Transverse colon (tissue), 4 donors: ENCODE data around the gene RAB37. TPM values are rescaled to one million over a fixed set of nuclear protein-coding genes. Genes with fewer than 3 reads are reported as not detected.

Experiments used
- DNase-seq: peaks from one replicate; pipeline ENCODE4 v3.0.0-alpha.2; 2019
- H3K27ac ChIP-seq, 4 donors: fragments of 200-600 bp; sonication (generic); 2 replicates each; pipeline ENCODE4 v1.5.1; 2016 to 2018; ENCODE audit warnings: inconsistent platforms in 4 of 4
- H3K27me3 ChIP-seq: fragments of 200-600 bp; sonication (generic); 2 replicates; pipeline ENCODE4 v1.5.1; 2017; ENCODE audit warnings: inconsistent platforms
- H3K36me3 ChIP-seq, 4 donors: fragments of 200-600 bp; sonication (generic); 2 replicates each; pipeline ENCODE4 v1.5.1; 2017 to 2019; ENCODE audit warnings: inconsistent platforms in 4 of 4
- H3K4me1 ChIP-seq, 4 donors: fragments of 200-600 bp; sonication (generic); 2 replicates each; pipeline ENCODE4 v1.5.1; 2017 to 2020; ENCODE audit warnings: inconsistent platforms in 4 of 4
- H3K4me3 ChIP-seq, 4 donors: fragments of 200-600 bp; sonication (generic); 1 replicate in 1 of 4; 2 replicates in 3 of 4; pipeline versions ENCODE4 v1.5.1 to v1.6.1; 2017 to 2019; ENCODE audit warnings: inconsistent platforms in 4 of 4
- H3K9me3 ChIP-seq, 2 donors: fragments of 200-600 bp; sonication (generic); 2 replicates each; pipeline ENCODE4 v1.5.1; 2017 to 2019; ENCODE audit warnings: inconsistent platforms in 2 of 2
- EP300 ChIP-seq: sonication (generic); formaldehyde crosslinking; IDR thresholded peaks from one replicate; pipeline ENCODE4 v1.6.1; 2017; ENCODE audit warnings: antibody characterized with exemption, low read depth
- POLR2A ChIP-seq: fragments of 450-650 bp; IDR thresholded peaks from one replicate; pipeline ENCODE4 v1.6.1; 2016; ENCODE audit warnings: antibody characterized with exemption, mild to moderate bottlenecking, moderate library complexity
- POLR2AphosphoS5 ChIP-seq, 3 donors: sonication (generic); formaldehyde crosslinking; IDR thresholded peaks; one replicate each; pipeline ENCODE4 v1.6.1; 2016; ENCODE audit warnings: antibody characterized with exemption in 3 of 3
- WGBS, 2 donors: methylation state at CpG; one replicate each; pipeline ENCODE4 v1.1.5; 2018; ENCODE audit warnings: low coverage in 1 of 2; 5-methylcytosine and 5-hydroxymethylcytosine counted together
- in situ Hi-C, 4 donors: fragments of 200-750 bp; cut with MboI; loops; one replicate each; pipeline versions ENCODE4 v1.15.0 to v1.15.1; 2017; ENCODE audit warnings: low sequenced_read_pairs in 3 of 4, low pct_ligation_motif_present in 1 of 4, low pct_unique_long_range_greater_than_20kb in 1 of 4
- intact Hi-C: fragments of 100-400 bp; cut with DNase I; formaldehyde crosslinking; loops from one replicate; pipeline ENCODE4 v1.15.1; 2023; ENCODE audit warnings: low total_unique reads
- total RNA-seq, 4 donors: library from RNA; depleted of rRNA; stranded (reverse); fragments of >200 nt; gene quantifications; one replicate each; pipeline ENCODE4 v1.1.0, GENCODE V29; 2016
- TF ChIP-seq, protein P1 (sequence below), 5 experiments: fragments of 200-600 bp in 3 of 5; fragments of 450-650 bp in 2 of 5; sonication (generic) in 3 of 5; IDR thresholded peaks; 1 replicate in 2 of 5; 2 replicates in 3 of 5; pipeline ENCODE4 v1.5.1; 2016 to 2017; ENCODE audit warnings: antibody characterized with exemption in 5 of 5, inconsistent platforms in 3 of 5, mild to moderate bottlenecking in 2 of 5, moderate library complexity in 1 of 5

RAB37 gene
- total RNA-seq, 4 donors from 2014 or later, result 5.2 to 10.5 (median 5.4) TPM; not detected in 1

DNA sequence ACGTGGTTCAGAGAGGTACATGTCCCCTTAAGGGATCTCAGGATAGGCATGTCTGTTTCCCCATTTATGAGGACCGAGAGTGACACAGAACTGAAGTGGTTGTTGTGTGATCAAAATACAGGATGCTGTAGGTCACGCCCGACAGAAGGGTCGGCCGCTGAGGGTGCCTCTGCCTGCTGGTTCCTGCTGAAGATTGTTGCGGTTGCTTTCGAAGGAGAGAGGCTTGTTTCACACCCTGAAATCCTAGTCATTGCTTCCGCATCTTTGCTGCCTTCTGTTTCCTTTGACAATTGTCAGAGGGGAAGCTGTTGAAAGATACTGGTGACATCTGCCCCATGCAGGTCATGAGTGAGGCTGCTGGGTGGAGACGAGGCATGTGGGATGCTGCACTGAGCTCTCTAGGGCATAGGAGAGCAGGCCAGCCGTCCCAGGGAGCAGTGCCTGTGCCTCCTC, 42.9 kb downstream of the RAB37 start:
- Histone ChIP-seq H3K36me3 (no peaks in the 10 kb centered on the region), H3K4me1 (peaks cover 10 to 31% (median 15%) of the 10 kb centered on the region in 4 donors), H3K27me3 (no peaks in the 10 kb centered on the region), H3K27ac (peak overlapping the region; percentile 38 to 65 (median 50)), H3K9me3 (no peaks in the 10 kb centered on the region), H3K4me3 (no peak overlapping the region)
- in situ Hi-C loops (no loop called here), intact Hi-C loops (no loop called here)
- peak; percentile 61 for DNase-seq
- WGBS, 2 donors, result 70% methylated on average over 4 to 11 of the region's 11 CpGs
- TF ChIP-seq POLR2A (no peak), POLR2AphosphoS5 (IDR thresholded peaks at IDR 0.05) (peak in 2 of 3 donors; percentile 15)

DNA sequence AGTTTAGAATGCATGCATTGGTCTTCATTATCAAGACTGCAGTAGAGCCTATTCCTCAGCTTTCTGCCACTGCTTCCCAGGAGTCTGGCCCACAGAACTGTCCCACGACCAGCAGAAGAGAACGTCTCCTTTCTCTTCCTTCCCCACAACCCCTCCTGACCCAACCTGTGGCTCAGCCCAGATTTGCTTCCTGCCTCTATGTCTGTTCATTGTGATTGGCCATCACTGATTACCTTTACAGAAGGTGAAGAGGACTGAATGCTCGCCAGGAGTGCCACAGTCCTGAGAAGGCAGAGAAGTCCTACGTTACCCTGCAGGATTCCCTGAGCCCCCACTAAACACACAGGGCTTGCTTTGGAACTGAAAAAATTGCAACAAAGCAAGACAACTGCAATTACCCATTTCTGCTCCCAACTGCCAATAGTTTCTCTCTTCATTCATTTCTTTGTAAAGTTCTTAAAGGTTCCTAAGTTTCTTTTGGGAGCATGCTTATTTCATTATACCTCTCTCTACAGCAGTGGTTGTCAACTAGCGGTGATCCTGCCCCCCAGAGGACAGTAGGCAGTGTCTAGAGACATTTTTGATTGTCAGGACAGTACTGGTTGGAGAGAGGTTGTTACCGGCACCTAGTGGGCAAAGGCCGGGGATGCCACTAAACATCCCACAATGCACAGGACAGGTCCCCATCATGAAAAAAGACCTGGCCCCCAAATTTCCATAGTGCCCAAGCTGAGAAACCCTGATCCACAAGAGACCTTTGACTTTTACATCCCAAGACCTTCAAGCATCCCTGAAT, 43.6 kb downstream of the RAB37 start:
- intact Hi-C loops, result no loop called here
- no peak overlapping the region for H3K4me3 ChIP-seq
- peak overlapping the region; percentile 25 to 65 (median 38) for H3K27ac ChIP-seq
- TF ChIP-seq POLR2A, result no peak
- TF ChIP-seq EP300, result no peak
- TF ChIP-seq, protein P1, sequence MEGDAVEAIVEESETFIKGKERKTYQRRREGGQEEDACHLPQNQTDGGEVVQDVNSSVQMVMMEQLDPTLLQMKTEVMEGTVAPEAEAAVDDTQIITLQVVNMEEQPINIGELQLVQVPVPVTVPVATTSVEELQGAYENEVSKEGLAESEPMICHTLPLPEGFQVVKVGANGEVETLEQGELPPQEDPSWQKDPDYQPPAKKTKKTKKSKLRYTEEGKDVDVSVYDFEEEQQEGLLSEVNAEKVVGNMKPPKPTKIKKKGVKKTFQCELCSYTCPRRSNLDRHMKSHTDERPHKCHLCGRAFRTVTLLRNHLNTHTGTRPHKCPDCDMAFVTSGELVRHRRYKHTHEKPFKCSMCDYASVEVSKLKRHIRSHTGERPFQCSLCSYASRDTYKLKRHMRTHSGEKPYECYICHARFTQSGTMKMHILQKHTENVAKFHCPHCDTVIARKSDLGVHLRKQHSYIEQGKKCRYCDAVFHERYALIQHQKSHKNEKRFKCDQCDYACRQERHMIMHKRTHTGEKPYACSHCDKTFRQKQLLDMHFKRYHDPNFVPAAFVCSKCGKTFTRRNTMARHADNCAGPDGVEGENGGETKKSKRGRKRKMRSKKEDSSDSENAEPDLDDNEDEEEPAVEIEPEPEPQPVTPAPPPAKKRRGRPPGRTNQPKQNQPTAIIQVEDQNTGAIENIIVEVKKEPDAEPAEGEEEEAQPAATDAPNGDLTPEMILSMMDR (IDR thresholded peaks at IDR 0.05), result peak in 1 of 5 experiments; percentile 21
- no peak for TF ChIP-seq POLR2AphosphoS5 (IDR thresholded peaks at IDR 0.05)
- no peaks in the 10 kb centered on the region for H3K27me3 ChIP-seq
- 43 to 57% methylated on average over 3 to 7 of the region's 7 CpGs for WGBS, 2 donors
- no peaks in the 10 kb centered on the region for H3K9me3 ChIP-seq
- peaks cover 5 to 24% (median 9%) of the 10 kb centered on the region in 4 donors for H3K4me1 ChIP-seq
- H3K36me3 ChIP-seq, result no peaks in the 10 kb centered on the region
- in situ Hi-C loops, result no loop called here
- no peak for DNase-seq

DNA sequence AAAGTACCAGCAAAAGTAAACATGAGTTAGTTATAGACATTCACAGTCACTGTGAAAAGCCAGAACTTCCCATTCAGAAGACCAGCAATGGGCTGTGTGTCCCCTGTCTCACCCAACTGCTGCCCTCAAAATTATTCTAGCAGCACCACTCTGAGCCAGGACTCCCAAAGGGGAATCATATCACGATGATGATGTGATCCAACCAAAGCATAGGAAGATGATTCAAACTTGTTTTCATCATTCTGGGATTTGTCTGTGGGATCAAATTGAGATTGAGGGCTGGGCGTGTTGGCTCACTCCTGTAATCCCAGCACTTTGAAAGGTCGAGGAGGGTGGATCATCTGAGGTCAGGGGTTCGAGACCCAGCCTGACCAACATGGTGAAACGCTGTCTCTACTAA, 45.5 kb downstream of the RAB37 start:
- DNase-seq, result no peak
- H3K4me1 ChIP-seq, result peaks cover 0 to 15% (median under 1%) of the 10 kb centered on the region in 4 donors
- H3K27ac ChIP-seq, result no peak overlapping the region
- no peaks in the 10 kb centered on the region for H3K9me3 ChIP-seq
- no peaks in the 10 kb centered on the region for H3K27me3 ChIP-seq
- WGBS, 2 donors, result 80 to 91% methylated on average over 1 to 5 of the region's 5 CpGs
- in situ Hi-C loops (no loop called here), intact Hi-C loops (no loop called here)
- no peak overlapping the region for H3K4me3 ChIP-seq
- no peaks in the 10 kb centered on the region for H3K36me3 ChIP-seq
- TF ChIP-seq, protein P1 (IDR thresholded peaks at IDR 0.05), result no peak
- no peak for TF ChIP-seq EP300
- TF ChIP-seq POLR2AphosphoS5 (IDR thresholded peaks at IDR 0.05), result no peak
- no peak for TF ChIP-seq POLR2A

DNA sequence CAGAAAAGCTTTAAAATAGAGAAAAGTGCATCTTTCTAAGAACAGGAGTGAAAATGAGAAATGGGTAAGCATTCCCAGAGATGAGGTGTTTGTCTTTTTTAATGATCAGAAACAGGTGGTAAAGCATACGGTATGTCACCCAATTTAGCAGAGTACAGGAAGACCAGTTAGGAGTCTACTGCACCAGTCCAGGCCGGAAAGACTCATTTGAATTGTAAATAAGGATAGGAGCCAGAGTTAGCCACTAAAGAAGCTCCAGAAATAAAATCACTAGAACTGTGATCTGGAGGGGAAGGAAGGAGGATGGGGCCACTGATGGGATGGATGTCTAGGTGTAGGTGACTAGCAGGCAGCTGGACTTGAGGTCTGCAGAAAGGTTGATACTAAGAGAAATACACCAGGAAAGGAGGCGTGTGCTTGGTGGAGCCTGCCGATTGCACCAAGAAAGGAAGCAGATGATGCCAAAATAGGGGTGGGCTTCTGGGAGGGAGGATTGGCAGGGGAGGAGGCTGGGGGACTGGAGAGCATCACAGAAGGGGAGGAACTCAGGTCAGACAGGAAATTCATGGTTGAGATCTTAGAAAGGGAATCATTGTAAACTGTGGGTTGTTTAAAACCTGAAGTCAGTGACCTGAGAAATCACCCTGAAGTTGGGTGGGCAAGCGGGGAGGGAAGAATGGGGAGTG, 47.2 kb downstream of the RAB37 start:
- 82 to 86% methylated on average over 4 to 5 of the region's 5 CpGs for WGBS, 2 donors
- TF ChIP-seq POLR2AphosphoS5 (IDR thresholded peaks at IDR 0.05), result no peak
- TF ChIP-seq, protein P1 (IDR thresholded peaks at IDR 0.05), result no peak
- TF ChIP-seq EP300, result no peak
- no peak for TF ChIP-seq POLR2A
- Histone ChIP-seq H3K27me3 (no peaks in the 10 kb centered on the region), H3K36me3 (no peaks in the 10 kb centered on the region), H3K4me1 (peaks cover 0 to 10% (median 0%) of the 10 kb centered on the region in 4 donors), H3K4me3 (no peak overlapping the region), H3K27ac (no peak overlapping the region), H3K9me3 (no peaks in the 10 kb centered on the region)
- in situ Hi-C loops, result no loop called here
- no peak for DNase-seq
- intact Hi-C loops, result loop anchor here (1.0 kb wide), 1 partner anchor 27 kb away; no protein-coding TSS in a partner anchor
